Omental fat pad (tissue), 4 donors: Measurements from ENCODE around the gene FEM1C. TPM values are rescaled to one million over a fixed set of nuclear protein-coding genes. Genes with fewer than 3 reads are reported as not detected.

Experiments
- ATAC-seq: fragments of 150-250 bp; one replicate; pipeline ENCODE4 v1.9.1; 2016; ENCODE audit warnings: mild to moderate bottlenecking, moderate library complexity; ENCODE audit not compliant: low FRiP score
- DNase-seq: peaks from one replicate; pipeline ENCODE4 v3.0.0-alpha.2; 2019; ENCODE audit warnings: low spot score
- total RNA-seq, 4 donors: library from RNA; depleted of rRNA; stranded (reverse); fragments of >200 nt; gene quantifications; one replicate each; pipeline ENCODE4 v1.1.0, GENCODE V29; 2016
- TF ChIP-seq, protein P1 (sequence below), 3 donors: fragments of 450-650 bp; IDR thresholded peaks; one replicate each; pipeline ENCODE4 v1.5.1; 2016 to 2017; ENCODE audit warnings: antibody characterized with exemption in 3 of 3, mild to moderate bottlenecking in 3 of 3, moderate library complexity in 2 of 3

FEM1C gene
- total RNA-seq, 4 donors from 2014 or later = 20.4 to 52.2 (median 28.5) TPM

DNA sequence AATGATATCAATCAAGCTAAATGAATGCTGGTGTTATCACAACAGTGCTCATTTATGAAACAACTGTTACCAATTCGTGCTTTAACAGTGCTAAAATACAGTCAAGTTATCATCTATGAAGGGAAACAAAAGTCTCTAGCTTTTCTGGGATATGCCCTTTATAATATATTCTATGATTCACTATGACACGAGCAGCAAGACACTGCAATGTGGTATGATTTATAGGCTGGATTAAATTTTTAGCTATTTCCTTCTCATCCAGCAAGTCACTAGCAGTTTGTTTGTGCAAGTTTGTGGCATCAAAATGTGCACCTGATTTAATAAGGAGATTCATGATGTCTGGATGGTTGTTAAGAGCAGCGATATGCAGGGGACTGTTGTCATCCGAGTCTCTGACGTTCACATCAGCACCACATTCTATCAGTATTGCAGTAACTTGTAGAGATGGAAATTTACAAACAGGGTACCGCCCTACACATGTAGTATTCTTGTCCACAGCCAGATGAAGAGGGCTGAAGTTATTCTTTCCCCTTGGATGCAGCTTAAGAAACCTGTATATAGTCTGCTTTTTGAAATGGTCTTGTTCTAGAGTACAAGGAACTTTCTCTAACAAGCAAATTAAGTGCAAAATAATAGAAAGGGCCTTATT, 20.3 kb downstream of the FEM1C start:
- DNase-seq = no peak
- no peak for ATAC-seq
- TF ChIP-seq, protein P1, sequence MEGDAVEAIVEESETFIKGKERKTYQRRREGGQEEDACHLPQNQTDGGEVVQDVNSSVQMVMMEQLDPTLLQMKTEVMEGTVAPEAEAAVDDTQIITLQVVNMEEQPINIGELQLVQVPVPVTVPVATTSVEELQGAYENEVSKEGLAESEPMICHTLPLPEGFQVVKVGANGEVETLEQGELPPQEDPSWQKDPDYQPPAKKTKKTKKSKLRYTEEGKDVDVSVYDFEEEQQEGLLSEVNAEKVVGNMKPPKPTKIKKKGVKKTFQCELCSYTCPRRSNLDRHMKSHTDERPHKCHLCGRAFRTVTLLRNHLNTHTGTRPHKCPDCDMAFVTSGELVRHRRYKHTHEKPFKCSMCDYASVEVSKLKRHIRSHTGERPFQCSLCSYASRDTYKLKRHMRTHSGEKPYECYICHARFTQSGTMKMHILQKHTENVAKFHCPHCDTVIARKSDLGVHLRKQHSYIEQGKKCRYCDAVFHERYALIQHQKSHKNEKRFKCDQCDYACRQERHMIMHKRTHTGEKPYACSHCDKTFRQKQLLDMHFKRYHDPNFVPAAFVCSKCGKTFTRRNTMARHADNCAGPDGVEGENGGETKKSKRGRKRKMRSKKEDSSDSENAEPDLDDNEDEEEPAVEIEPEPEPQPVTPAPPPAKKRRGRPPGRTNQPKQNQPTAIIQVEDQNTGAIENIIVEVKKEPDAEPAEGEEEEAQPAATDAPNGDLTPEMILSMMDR (IDR thresholded peaks at IDR 0.05) = no peak

DNA sequence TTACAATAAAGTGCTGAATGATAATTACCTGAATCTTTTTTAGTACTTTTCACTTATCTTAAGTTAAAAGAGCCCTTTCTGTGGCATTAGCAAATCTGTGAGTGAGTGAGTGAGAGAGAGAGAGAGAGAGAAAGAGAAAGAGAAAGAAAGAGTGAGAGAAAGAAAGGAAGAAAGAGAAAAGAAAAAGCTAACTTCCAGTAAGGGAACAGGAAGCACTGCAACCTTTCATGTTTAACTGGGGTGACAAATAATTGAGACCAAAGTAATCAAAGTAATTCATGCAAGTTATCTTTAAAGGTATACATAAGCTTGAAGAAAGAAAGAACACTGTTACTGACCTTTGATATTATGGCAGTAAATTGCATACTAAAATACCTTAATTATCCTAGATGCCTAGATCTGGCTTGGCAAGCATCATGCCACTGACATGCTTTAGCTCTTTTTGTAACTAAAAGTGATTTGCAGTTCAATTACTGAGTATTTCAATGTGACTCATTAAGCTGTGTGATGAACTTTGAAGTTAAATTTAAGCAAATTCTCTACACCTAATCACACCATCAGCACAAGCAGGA, 21.7 kb downstream of the FEM1C start:
- ATAC-seq (no peak), DNase-seq (no peak)
- TF ChIP-seq, protein P1 (IDR thresholded peaks at IDR 0.05) = no peak

DNA sequence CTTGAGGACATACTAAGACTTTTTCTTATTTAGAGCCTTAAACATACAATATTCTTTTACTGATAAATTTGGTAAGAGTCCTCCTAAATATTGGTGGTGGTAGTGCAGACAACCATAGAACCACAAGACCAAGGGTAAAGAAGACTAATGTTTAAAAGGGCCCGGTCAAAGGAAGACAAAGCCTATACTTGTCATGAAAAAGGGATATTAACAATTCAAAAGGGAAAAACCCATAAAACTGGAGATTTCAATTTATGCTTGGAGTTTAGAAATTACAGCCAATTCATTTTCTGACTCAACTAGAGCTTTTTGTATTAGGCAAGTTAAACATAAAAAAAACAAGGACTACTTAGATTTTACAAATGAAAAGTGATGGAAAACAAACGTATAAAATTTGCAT, 24.4 kb downstream of the FEM1C start:
- ATAC-seq = no peak
- DNase-seq = no peak
- TF ChIP-seq, protein P1 (IDR thresholded peaks at IDR 0.05) = no peak

DNA sequence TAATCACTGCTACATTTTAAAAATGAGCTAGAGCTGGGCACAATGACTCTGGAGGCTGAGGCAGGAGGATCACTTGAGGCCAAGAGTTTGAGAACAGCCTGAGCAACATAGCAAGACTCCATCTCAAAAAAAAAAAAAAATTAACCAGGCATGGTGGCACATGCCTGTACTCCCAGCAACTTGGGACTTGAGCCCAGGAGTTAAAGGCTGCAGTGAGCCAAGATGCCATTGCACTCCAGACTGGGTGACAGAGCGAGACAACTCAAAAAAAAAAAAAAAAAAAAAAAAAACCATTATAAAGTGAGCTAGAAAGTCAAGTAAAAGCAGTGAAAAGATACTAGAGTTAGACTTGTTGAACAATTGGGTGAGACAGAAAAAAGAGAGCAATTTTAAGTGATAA, 28.2 kb downstream of the FEM1C start:
- no peak for DNase-seq
- TF ChIP-seq, protein P1 (IDR thresholded peaks at IDR 0.05) = no peak
- ATAC-seq = no peak

DNA sequence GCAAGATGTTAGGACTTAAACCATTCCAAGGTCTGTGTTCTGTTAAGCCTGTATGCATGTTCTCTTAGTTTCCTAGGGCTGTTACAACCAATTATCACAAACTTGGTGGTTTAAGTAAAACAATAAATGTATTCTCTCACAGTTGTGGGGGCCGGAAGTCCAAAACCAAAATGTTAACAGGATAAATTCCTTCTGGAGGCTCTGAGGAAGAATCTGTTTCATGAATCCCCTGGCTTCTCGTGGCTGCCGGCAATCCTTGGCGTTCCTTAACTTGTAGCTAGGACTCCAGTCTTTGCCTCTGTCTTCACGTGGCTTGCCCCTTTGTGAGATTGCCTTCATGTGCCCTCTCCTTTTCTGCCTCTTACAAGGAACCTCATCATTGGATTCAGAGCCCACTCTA, 30.4 kb downstream of the FEM1C start:
- TF ChIP-seq, protein P1 (IDR thresholded peaks at IDR 0.05) = no peak
- ATAC-seq (no peak), DNase-seq (no peak)

DNA sequence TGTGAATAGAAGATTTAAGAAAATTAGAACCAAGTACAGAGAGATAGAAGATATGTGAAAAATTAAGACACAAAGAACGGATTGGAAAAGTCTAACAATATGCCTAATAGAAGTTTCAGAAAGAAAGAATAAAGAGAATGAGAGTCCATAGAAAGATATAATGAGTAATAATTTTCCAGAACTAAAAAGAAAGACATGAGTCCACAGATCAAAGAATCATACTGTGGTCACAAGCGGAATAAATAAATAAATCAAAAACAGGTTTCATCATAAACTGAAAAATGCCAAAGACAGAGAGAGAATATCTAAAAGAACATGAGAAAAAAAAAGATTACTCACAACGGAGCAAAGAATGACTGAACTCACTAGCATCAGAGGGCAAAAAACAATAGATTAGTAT, 32.9 kb downstream of the FEM1C start:
- TF ChIP-seq, protein P1 (IDR thresholded peaks at IDR 0.05) = no peak
- no peak for ATAC-seq

DNA sequence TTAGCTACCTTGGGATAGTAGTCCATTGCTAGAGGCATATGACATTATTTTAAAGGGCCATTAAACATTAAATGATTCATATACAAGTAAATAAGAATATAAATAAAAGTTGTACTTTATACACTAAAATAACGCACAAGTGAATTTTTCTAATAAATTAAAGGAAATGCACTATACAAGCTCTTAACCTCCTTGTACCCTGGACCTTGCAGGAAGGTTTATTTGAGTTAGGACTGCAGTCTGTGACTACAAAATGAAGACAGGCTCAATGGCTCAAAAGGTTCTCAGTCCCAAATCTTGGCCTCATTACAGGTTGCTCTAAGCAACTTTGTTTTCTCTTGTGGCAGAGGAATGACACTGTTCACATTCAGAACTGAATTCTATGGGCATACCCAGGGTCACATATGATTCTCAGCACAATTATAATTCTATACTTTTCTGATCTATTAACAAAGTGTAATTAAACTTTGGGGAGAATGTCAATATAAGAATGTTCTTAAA, 34.4 kb downstream of the FEM1C start:
- DNase-seq = no peak
- TF ChIP-seq, protein P1 (IDR thresholded peaks at IDR 0.05) = no peak
- ATAC-seq = no peak

More for the DNA sequence above, 32.9 kb downstream of the FEM1C start:
- no peak for DNase-seq
